Measurements from ENCODE around the gene GFOD2.

DNA sequence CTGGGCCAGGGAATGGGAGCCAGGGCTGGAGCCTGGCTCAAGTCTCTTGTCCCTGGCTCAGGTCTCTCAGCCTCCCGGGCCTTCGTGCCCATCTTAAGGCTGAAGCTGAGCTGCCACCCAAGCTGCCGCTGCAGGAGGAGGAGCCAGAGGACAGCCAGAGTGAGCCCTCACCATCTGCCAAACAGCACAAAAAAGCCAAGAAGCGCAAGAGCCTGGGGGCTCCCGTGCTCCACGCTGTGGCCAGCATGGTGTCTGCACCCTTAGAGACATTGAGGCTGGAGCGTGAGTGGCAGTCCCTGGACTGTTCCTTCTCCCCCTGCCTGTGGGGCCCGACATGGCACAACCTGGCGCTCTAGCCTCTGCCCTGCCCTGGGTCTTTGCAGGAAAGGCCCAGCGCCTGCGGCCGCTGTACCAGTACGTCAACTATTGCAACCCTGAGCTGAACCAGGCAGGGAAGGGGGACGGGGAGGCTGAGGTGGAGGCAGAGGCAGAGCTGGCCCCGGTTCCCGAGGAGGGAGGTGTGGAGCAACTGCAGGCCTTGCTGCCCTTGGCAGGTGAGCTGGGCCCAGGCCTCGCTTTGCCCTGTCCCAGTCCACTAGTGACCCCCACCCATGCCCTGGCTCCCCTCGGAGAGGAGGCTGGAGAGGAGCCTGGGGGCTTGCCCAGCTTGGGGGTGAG, 51.2 kb downstream of the GFOD2 start:
- peak; percentile 72 to 99 (median 98) for TF ChIP-seq CTCF (IDR thresholded peaks at IDR 0.05)
- peak in 1 of 3 donors; percentile 20 for TF ChIP-seq POLR2A (IDR thresholded peaks at IDR 0.05)

Measured in body of pancreas (tissue), 4 donors.